Parathyroid adenoma (tissue), 2 donors: ENCODE results near the gene FAM78B.

Experiments
- H2AFZ ChIP-seq: fragments of 300-600 bp; sonication (generic); one replicate; pipeline ENCODE4 v1.7.0; 2017; ENCODE audit warnings: antibody characterized with exemption, mild to moderate bottlenecking
- H3K27ac ChIP-seq: fragments of 300-600 bp; sonication (generic); one replicate; pipeline ENCODE4 v1.7.0; 2017
- H3K27me3 ChIP-seq: fragments of 300-600 bp; sonication (generic); one replicate; pipeline ENCODE4 v1.7.0; 2017; ENCODE audit warnings: low read length; ENCODE audit not compliant: control insufficient read depth, insufficient read depth
- H3K36me3 ChIP-seq: fragments of 300-600 bp; sonication (generic); one replicate; pipeline ENCODE4 v1.7.0; 2017; ENCODE audit warnings: low read length; ENCODE audit not compliant: control insufficient read depth, insufficient read depth
- H3K4me1 ChIP-seq: fragments of 300-600 bp; sonication (generic); one replicate; pipeline ENCODE4 v1.7.0; 2017; ENCODE audit warnings: control low read depth
- H3K4me2 ChIP-seq: fragments of 300-600 bp; sonication (generic); one replicate; pipeline ENCODE4 v1.7.0; 2017; ENCODE audit warnings: low read length
- H3K4me3 ChIP-seq: fragments of 300-600 bp; sonication (generic); one replicate; pipeline ENCODE4 v1.7.0; 2017; ENCODE audit warnings: low read depth, low read length
- H3K79me2 ChIP-seq: fragments of 300-600 bp; sonication (generic); one replicate; pipeline ENCODE4 v1.7.0; 2017; ENCODE audit warnings: control low read depth
- H3K9ac ChIP-seq: fragments of 300-600 bp; sonication (generic); one replicate; pipeline ENCODE4 v1.7.0; 2017; ENCODE audit warnings: mild to moderate bottlenecking
- H3K9me3 ChIP-seq: fragments of 300-600 bp; sonication (generic); one replicate; pipeline ENCODE4 v1.7.0; 2017; ENCODE audit warnings: low read length; ENCODE audit not compliant: control insufficient read depth
- CTCF ChIP-seq: fragments of 300-600 bp; sonication (generic); IDR thresholded peaks from one replicate; pipeline ENCODE4 v1.7.0; 2017; ENCODE audit warnings: antibody characterized with exemption, mild to moderate bottlenecking
- donor health status: primary hyperparathyroidism.

Gene FAM78B

GRCh38 chr1:166040202-166040997 lies 126.4 kb downstream of the FAM78B start:
- no peak overlapping the region for H3K4me2 ChIP-seq
- no peak for TF ChIP-seq CTCF
- H3K27ac ChIP-seq, result no peak overlapping the region
- H3K4me3 ChIP-seq, result no peak overlapping the region
- H3K27me3 ChIP-seq, result no peaks in the 10 kb centered on the region
- H3K4me1 ChIP-seq, result no peaks in the 10 kb centered on the region
- no peaks in the 10 kb centered on the region for H3K9me3 ChIP-seq
- peak overlapping the region; percentile 46 for H2AFZ ChIP-seq
- H3K9ac ChIP-seq, result no peak overlapping the region
- H3K79me2 ChIP-seq, result no peaks in the 10 kb centered on the region
- no peaks in the 10 kb centered on the region for H3K36me3 ChIP-seq

- H3K9ac ChIP-seq, result no peak overlapping the region
- no peak overlapping the region for H3K27ac ChIP-seq
- H3K4me3 ChIP-seq, result no peak overlapping the region
- TF ChIP-seq CTCF, result no peak
- H3K9me3 ChIP-seq, result no peaks in the 10 kb centered on the region
- no peaks in the 10 kb centered on the region for H3K36me3 ChIP-seq
- H3K27me3 ChIP-seq, result no peaks in the 10 kb centered on the region
- H3K4me2 ChIP-seq, result no peak overlapping the region
- H3K4me1 ChIP-seq, result no peaks in the 10 kb centered on the region
- H3K79me2 ChIP-seq, result no peaks in the 10 kb centered on the region
- no peak overlapping the region for H2AFZ ChIP-seq
Measured at GRCh38 chr1:166039436-166040201, 127.2 kb downstream of the FAM78B start.

DNA sequence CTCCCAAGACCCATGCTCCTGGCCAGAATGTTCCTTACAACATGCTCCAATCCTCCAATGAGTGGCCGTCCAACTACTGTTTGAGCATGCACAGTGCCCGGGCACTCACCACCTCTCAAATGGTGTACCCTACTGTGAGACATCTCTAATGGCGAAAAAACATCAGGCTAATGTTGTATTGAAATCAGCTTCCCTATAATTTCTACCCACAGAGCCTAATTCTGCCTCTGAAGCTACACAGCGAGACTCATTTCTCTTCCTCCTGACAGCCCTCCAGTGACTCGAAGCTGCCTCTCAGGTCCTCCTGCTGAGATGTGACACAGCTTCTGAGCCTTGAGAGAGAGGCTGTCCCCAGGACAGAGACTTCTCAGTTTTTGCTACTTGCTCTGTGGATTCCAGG lies 130.7 kb downstream of the FAM78B start:
- H3K4me1 ChIP-seq, result peaks cover 15% of the 10 kb centered on the region
- TF ChIP-seq CTCF, result no peak
- no peaks in the 10 kb centered on the region for H3K36me3 ChIP-seq
- no peak overlapping the region for H3K9ac ChIP-seq
- no peaks in the 10 kb centered on the region for H3K79me2 ChIP-seq
- H2AFZ ChIP-seq, result no peak overlapping the region
- H3K27me3 ChIP-seq, result no peaks in the 10 kb centered on the region
- no peaks in the 10 kb centered on the region for H3K9me3 ChIP-seq
- H3K4me2 ChIP-seq, result no peak overlapping the region
- no peak overlapping the region for H3K27ac ChIP-seq
- no peak overlapping the region for H3K4me3 ChIP-seq

- no peaks in the 10 kb centered on the region for H3K79me2 ChIP-seq
- H3K4me1 ChIP-seq, result peaks cover 19% of the 10 kb centered on the region
- no peaks in the 10 kb centered on the region for H3K9me3 ChIP-seq
- TF ChIP-seq CTCF, result no peak
- H2AFZ ChIP-seq, result peak overlapping the region; percentile 75
- H3K36me3 ChIP-seq, result no peaks in the 10 kb centered on the region
- no peak overlapping the region for H3K9ac ChIP-seq
- no peak overlapping the region for H3K4me3 ChIP-seq
- H3K27ac ChIP-seq, result peak overlapping the region; percentile 98
- no peak overlapping the region for H3K4me2 ChIP-seq
- H3K27me3 ChIP-seq, result no peaks in the 10 kb centered on the region
Measured at GRCh38 chr1:166032572-166033371, 134.0 kb downstream of the FAM78B start.
